ENCODE measurements around the gene SNTA1. TPM values are rescaled to one million over a fixed set of nuclear protein-coding genes. Genes with fewer than 3 reads are reported as not detected.

Gene SNTA1
- polyA plus RNA-seq, 1 of the 3 experiments (the other 2 are of a cell fraction) = 11.2 TPM

DNA sequence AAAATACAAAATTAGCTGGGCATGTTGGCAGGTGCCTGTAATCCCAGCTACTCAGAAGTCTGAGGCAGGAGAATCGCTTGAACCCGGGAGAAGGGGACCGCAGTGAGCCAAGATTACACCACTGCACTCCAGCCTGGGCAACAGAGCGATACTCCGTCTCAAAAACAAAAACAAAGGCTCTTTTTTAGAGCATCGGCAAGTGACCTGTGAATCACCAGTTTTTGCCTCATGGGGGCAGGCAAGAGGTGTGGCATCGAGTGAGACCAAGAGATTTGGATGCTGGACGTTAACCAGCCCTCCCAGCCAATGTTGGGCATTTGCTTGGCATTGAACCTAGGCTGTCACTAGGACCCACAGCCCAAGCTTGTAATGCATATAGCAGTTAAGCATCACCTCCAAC, 27.6 kb downstream of the SNTA1 start:
- no peak overlapping the region for H3K4me3 ChIP-seq (ENCODE audit: low read depth in 2 of 2, low read length in 1 of 2)
- H3K9ac ChIP-seq = no peak overlapping the region
- H3K79me2 ChIP-seq (ENCODE audit: insufficient read depth) = no peaks in the 10 kb centered on the region
- POLR2A ChIA-PET = no interaction called here
- peaks cover 0 to 8% of the 10 kb centered on the region in 2 experiments; a peak in 1 of 4 replicates for H3K4me1 ChIP-seq (ENCODE audit: control insufficient read depth in 1 of 2, insufficient read depth in 2 of 2, low read depth in 1 of 2, low read length in 1 of 2)
- H3K4me2 ChIP-seq = no peak overlapping the region
- no peaks in the 10 kb centered on the region for H3K9me3 ChIP-seq
- no peaks in the 10 kb centered on the region for H4K20me1 ChIP-seq (ENCODE audit: insufficient read depth)
- H3K36me3 ChIP-seq (replicated peaks in 1 of 2; ENCODE audit: control insufficient read depth in 1 of 2, insufficient read depth in 2 of 2, low read length in 1 of 2) = peaks cover 0 to 5% of the 10 kb centered on the region in 2 experiments
- TF ChIP-seq, protein P1, sequence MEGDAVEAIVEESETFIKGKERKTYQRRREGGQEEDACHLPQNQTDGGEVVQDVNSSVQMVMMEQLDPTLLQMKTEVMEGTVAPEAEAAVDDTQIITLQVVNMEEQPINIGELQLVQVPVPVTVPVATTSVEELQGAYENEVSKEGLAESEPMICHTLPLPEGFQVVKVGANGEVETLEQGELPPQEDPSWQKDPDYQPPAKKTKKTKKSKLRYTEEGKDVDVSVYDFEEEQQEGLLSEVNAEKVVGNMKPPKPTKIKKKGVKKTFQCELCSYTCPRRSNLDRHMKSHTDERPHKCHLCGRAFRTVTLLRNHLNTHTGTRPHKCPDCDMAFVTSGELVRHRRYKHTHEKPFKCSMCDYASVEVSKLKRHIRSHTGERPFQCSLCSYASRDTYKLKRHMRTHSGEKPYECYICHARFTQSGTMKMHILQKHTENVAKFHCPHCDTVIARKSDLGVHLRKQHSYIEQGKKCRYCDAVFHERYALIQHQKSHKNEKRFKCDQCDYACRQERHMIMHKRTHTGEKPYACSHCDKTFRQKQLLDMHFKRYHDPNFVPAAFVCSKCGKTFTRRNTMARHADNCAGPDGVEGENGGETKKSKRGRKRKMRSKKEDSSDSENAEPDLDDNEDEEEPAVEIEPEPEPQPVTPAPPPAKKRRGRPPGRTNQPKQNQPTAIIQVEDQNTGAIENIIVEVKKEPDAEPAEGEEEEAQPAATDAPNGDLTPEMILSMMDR (IDR thresholded peaks at IDR 0.05) = peak; percentile 51
- TF ChIP-seq EZH2phosphoT487 (IDR thresholded peaks at IDR 0.05; ENCODE audit: borderline replicate concordance, low read depth) (no peak), RAD21 (IDR thresholded peaks at IDR 0.05; ENCODE audit: low read length) (peak; percentile 64), SMC3 (IDR thresholded peaks at IDR 0.05; ENCODE audit: low read depth, low read length) (peak; percentile 42)
- TF ChIP-seq, protein P2, sequence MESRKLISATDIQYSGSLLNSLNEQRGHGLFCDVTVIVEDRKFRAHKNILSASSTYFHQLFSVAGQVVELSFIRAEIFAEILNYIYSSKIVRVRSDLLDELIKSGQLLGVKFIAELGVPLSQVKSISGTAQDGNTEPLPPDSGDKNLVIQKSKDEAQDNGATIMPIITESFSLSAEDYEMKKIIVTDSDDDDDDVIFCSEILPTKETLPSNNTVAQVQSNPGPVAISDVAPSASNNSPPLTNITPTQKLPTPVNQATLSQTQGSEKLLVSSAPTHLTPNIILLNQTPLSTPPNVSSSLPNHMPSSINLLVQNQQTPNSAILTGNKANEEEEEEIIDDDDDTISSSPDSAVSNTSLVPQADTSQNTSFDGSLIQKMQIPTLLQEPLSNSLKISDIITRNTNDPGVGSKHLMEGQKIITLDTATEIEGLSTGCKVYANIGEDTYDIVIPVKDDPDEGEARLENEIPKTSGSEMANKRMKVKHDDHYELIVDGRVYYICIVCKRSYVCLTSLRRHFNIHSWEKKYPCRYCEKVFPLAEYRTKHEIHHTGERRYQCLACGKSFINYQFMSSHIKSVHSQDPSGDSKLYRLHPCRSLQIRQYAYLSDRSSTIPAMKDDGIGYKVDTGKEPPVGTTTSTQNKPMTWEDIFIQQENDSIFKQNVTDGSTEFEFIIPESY (IDR thresholded peaks at IDR 0.05; ENCODE audit: borderline replicate concordance, low read depth) = no peak
- WGBS (ENCODE audit: low lambda C conversion rate) = 78% methylated on average over 8 of the region's 8 CpGs
- no peak overlapping the region for H3K27ac ChIP-seq (ENCODE audit: low read depth in 2 of 2, low read length in 1 of 2)
- CTCF ChIA-PET = interaction anchor here (0.6 to 1.5 kb wide), 6 partner anchors 15 to 1984 kb away, joined by 3 to 4 read pairs (median 3); partner anchors contain the start of gene CDK5RAP1
- no peaks in the 10 kb centered on the region for H3K27me3 ChIP-seq (ENCODE audit: insufficient read depth)
- H3K9me2 ChIP-seq = no peaks in the 10 kb centered on the region
- DNase-seq = peak; percentile 66
- H3F3A ChIP-seq (replicated peaks; ENCODE audit: insufficient read depth) = no peaks in the 10 kb centered on the region
- H2AFZ ChIP-seq (ENCODE audit: low read depth) = no peak overlapping the region

GRCh38 chr20:33412484-33412838, 31.1 kb downstream of the SNTA1 start:
- no peaks in the 10 kb centered on the region for H3K9me2 ChIP-seq
- H3K4me1 ChIP-seq (ENCODE audit: control insufficient read depth in 1 of 2, insufficient read depth in 2 of 2, low read depth in 1 of 2, low read length in 1 of 2) = peaks cover 0 to 3% of the 10 kb centered on the region in 2 experiments; a peak in 1 of 4 replicates
- H3K4me3 ChIP-seq (ENCODE audit: low read depth in 2 of 2, low read length in 1 of 2) = no peak overlapping the region
- no peaks in the 10 kb centered on the region for H4K20me1 ChIP-seq (ENCODE audit: insufficient read depth)
- WGBS (ENCODE audit: low lambda C conversion rate) = 78% methylated on average over 8 of the region's 8 CpGs
- no peaks in the 10 kb centered on the region for H3F3A ChIP-seq (replicated peaks; ENCODE audit: insufficient read depth)
- H3K36me3 ChIP-seq (replicated peaks in 1 of 2; ENCODE audit: control insufficient read depth in 1 of 2, insufficient read depth in 2 of 2, low read length in 1 of 2) = peaks cover 4 to 5% of the 10 kb centered on the region in 2 experiments
- ChIA-PET POLR2A (no interaction called here), CTCF (interaction anchor here (1.7 to 2.4 kb wide), 2 partner anchors 239 to 256 kb away, joined by 3 to 7 read pairs; no protein-coding TSS in a partner anchor)
- H3K9me3 ChIP-seq = no peaks in the 10 kb centered on the region
- no peaks in the 10 kb centered on the region for H3K27me3 ChIP-seq (ENCODE audit: insufficient read depth)
- no peak for DNase-seq
- no peak overlapping the region for H2AFZ ChIP-seq (ENCODE audit: low read depth)
- H3K4me2 ChIP-seq = no peak overlapping the region
- H3K9ac ChIP-seq = no peak overlapping the region
- H3K27ac ChIP-seq (ENCODE audit: low read depth in 2 of 2, low read length in 1 of 2) = no peak overlapping the region
- TF ChIP-seq NFIC (IDR thresholded peaks at IDR 0.05; ENCODE audit: borderline replicate concordance) (no peak), PBX3 (IDR thresholded peaks at IDR 0.05) (no peak), NRF1 (IDR thresholded peaks at IDR 0.05; ENCODE audit: low read depth, low read length) (no peak)
- TF ChIP-seq, protein P2 (IDR thresholded peaks at IDR 0.05; ENCODE audit: borderline replicate concordance, low read depth) = no peak
- H3K79me2 ChIP-seq (ENCODE audit: insufficient read depth) = no peaks in the 10 kb centered on the region

Data from SK-N-SH (cell line).